Astrocyte (in vitro differentiated cells and primary cell): Measurements from ENCODE around the gene SRPK3. TPM values are rescaled to one million over a fixed set of nuclear protein-coding genes. Genes with fewer than 3 reads are reported as not detected.

ENCODE experiments used
- DNase-seq: peaks from one replicate; pipeline ENCODE4 v3.0.0-alpha.2; 2010; ENCODE audit warnings: low read depth
- FAIRE-seq: peaks from 2 replicates; lab custom pipeline; 2011; peaks lifted over from hg19 to GRCh38; lab: Jason Lieb, UNC
- H2AFZ ChIP-seq: 2 replicates; pipeline ENCODE4 v1.6.0; 2012; ENCODE audit warnings: low read depth, low read length, inconsistent platforms
- H3K27ac ChIP-seq: 2 replicates; pipeline ENCODE4 v1.5.1; 2011; ENCODE audit warnings: low read depth, low read length, inconsistent platforms
- H3K27me3 ChIP-seq: 2 replicates; pipeline ENCODE4 v1.6.0; 2011; ENCODE audit warnings: low read length, inconsistent platforms; ENCODE audit not compliant: insufficient read depth
- H3K36me3 ChIP-seq: 2 replicates; pipeline ENCODE4 v1.5.1; 2011; ENCODE audit warnings: low read length, inconsistent platforms; ENCODE audit not compliant: insufficient read depth
- H3K4me1 ChIP-seq: 2 replicates; pipeline ENCODE4 v1.5.1; 2011; ENCODE audit warnings: low read length, inconsistent platforms; ENCODE audit not compliant: insufficient read depth
- H3K4me2 ChIP-seq: 2 replicates; pipeline ENCODE4 v1.6.0; 2012; ENCODE audit warnings: low read length, inconsistent platforms
- H3K4me3 ChIP-seq: 2 replicates; pipeline ENCODE4 v1.5.1; 2011; ENCODE audit warnings: low read depth, mild to moderate bottlenecking, low read length, inconsistent platforms; ENCODE audit not compliant: insufficient read depth
- H3K79me2 ChIP-seq: 2 replicates; pipeline ENCODE4 v1.6.0; 2012; ENCODE audit warnings: mild to moderate bottlenecking, low read length, inconsistent platforms; ENCODE audit not compliant: insufficient read depth
- H3K9ac ChIP-seq: 2 replicates; pipeline ENCODE4 v1.6.0; 2012; ENCODE audit warnings: mild to moderate bottlenecking, low read length, inconsistent platforms
- H3K9me3 ChIP-seq: 2 replicates; pipeline ENCODE4 v1.5.1; 2012; ENCODE audit warnings: low read depth, mild to moderate bottlenecking, low read length, inconsistent platforms; ENCODE audit not compliant: insufficient read depth
- H4K20me1 ChIP-seq: 2 replicates; pipeline ENCODE4 v1.6.0; 2012; ENCODE audit warnings: low read length, inconsistent platforms; ENCODE audit not compliant: insufficient read depth
- H3K27ac Mint-ChIP-seq: one replicate; pipeline ENCODE4 v1.8.0; 2021; ENCODE audit warnings: mild to moderate bottlenecking, mixed read lengths; ENCODE audit not compliant: unreplicated experiment
- H3K27me3 Mint-ChIP-seq: one replicate; pipeline ENCODE4 v1.8.0; 2021; ENCODE audit warnings: low read depth, mixed read lengths; ENCODE audit not compliant: unreplicated experiment
- H3K36me3 Mint-ChIP-seq: one replicate; pipeline ENCODE4 v1.8.0; 2021; ENCODE audit warnings: low read depth, mixed read lengths; ENCODE audit not compliant: unreplicated experiment
- H3K4me1 Mint-ChIP-seq: one replicate; pipeline ENCODE4 v1.8.0; 2021; ENCODE audit warnings: low read depth, mixed read lengths; ENCODE audit not compliant: unreplicated experiment
- H3K4me3 Mint-ChIP-seq: one replicate; pipeline ENCODE4 v1.8.0; 2021; ENCODE audit warnings: mild to moderate bottlenecking, moderate library complexity, mixed read lengths; ENCODE audit not compliant: unreplicated experiment
- H3K9me3 Mint-ChIP-seq: one replicate; pipeline ENCODE4 v1.8.0; 2021; ENCODE audit warnings: mild to moderate bottlenecking, mixed read lengths; ENCODE audit not compliant: unreplicated experiment
- EZH2 ChIP-seq: IDR thresholded peaks from 2 replicates; pipeline ENCODE4 v1.6.1; 2012; ENCODE audit warnings: mild to moderate bottlenecking, low read length, inconsistent platforms; ENCODE audit not compliant: insufficient read depth
- total RNA-seq: library from RNA; stranded (reverse); gene quantifications from 2 replicates; pipeline ENCODE4 v1.2.1, GENCODE V29; 2021
- TF ChIP-seq, protein P1 (sequence below): IDR thresholded peaks from 2 replicates; pipeline ENCODE4 v1.5.1; 2011; ENCODE audit warnings: low read depth, mild to moderate bottlenecking, inconsistent platforms, low read length, moderate library complexity; ENCODE audit not compliant: insufficient read depth

The SRPK3 gene
- total RNA-seq, 1 donor from 2014 or later: not detected

DNA sequence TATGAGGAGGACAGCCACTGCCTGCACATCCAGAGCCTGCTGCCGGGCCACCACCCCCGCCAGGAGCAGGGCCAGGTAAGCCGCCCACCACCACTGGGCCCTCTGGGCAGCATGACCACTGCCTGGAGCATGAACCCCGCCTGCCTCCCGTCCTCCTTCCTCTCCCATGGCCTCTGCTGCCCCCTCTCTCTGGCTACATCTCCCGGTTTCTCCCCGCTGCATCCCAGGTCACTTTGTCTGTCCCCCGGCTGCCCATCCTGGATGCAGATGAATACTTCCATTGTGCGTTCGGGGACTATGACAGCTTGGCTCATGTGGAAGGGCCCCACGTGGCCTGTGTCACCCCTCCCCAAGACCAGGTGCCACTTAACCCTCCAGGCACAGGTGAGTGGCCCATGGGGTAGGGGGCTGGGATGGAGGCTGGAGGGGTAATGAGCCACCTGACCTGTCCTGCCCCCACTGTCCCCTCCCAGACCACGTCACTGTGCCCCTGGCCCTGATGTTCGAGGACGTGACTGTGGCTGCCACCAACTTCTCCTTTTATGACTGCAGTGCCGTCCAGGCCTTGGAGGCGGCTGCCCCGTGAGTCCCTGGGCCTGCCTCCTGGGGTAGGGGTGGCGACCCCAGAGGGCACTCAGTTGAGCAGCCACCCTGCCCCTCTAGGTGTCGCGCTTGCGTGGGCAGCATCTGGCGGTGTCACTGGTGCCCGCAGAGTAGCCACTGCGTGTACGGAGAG, 10.8 kb upstream of the SRPK3 start:
- Mint-ChIP-seq H3K36me3 (no peaks in the 10 kb centered on the region), H3K27me3 (no peaks in the 10 kb centered on the region), H3K4me1 (no peaks in the 10 kb centered on the region), H3K27ac (no peak overlapping the region), H3K9me3 (no peaks in the 10 kb centered on the region), H3K4me3 (no peak overlapping the region)
- DNase-seq (no peak), FAIRE-seq (no peak)
- no peaks in the 10 kb centered on the region for H3K79me2 ChIP-seq
- H3K4me1 ChIP-seq: peaks cover 18% of the 10 kb centered on the region
- H2AFZ ChIP-seq: no peak overlapping the region
- H4K20me1 ChIP-seq: no peaks in the 10 kb centered on the region
- H3K27ac ChIP-seq: no peak overlapping the region
- TF ChIP-seq, protein P1, sequence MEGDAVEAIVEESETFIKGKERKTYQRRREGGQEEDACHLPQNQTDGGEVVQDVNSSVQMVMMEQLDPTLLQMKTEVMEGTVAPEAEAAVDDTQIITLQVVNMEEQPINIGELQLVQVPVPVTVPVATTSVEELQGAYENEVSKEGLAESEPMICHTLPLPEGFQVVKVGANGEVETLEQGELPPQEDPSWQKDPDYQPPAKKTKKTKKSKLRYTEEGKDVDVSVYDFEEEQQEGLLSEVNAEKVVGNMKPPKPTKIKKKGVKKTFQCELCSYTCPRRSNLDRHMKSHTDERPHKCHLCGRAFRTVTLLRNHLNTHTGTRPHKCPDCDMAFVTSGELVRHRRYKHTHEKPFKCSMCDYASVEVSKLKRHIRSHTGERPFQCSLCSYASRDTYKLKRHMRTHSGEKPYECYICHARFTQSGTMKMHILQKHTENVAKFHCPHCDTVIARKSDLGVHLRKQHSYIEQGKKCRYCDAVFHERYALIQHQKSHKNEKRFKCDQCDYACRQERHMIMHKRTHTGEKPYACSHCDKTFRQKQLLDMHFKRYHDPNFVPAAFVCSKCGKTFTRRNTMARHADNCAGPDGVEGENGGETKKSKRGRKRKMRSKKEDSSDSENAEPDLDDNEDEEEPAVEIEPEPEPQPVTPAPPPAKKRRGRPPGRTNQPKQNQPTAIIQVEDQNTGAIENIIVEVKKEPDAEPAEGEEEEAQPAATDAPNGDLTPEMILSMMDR: no peak
- no peak for TF ChIP-seq EZH2
- H3K4me2 ChIP-seq: no peak overlapping the region
- no peaks in the 10 kb centered on the region for H3K27me3 ChIP-seq
- no peaks in the 10 kb centered on the region for H3K36me3 ChIP-seq
- H3K9ac ChIP-seq: no peak overlapping the region
- H3K4me3 ChIP-seq: no peak overlapping the region
- H3K9me3 ChIP-seq: no peaks in the 10 kb centered on the region

DNA sequence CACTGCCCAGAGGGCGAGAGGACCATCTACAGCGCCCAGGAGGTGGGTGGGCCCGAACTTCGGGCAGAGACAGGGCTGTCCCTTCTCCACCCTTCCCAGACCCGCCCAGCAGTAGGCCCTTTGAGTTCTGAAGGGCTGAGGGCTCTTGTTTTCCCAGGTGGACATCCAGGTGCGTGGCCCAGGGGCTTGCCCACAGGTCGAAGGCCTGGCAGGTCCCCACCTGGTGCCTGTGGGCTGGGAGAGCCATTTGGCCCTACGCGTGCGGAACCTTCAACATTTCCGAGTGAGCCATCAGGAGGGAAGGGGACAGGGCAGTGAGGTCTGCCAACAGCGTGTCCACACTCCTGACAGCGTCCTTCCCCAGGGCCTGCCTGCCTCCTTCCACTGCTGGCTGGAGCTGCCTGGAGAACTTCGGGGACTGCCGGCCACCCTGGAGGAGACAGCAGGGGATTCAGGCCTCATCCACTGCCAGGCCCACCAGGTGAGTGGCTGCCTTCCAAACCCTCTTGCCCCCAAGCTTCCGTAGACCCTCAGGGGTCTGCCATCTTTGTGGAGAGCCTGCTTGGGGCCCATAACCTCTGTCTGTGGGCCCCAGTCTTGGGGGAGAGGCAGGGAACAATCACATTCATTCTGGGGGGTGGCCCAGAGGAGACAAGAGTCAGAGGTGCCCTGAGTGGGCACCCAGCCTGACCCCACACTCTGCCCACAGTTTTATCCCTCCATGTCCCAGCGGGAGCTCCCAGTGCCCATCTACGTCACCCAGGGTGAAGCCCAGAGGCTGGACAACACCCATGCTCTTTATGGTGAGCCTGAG, 10.0 kb upstream of the SRPK3 start:
- H3K9me3 Mint-ChIP-seq: no peaks in the 10 kb centered on the region
- Histone ChIP-seq H3K4me3 (no peak overlapping the region), H3K4me2 (no peak overlapping the region), H3K27ac (no peak overlapping the region), H2AFZ (no peak overlapping the region), H3K4me1 (peaks cover 11% of the 10 kb centered on the region), H3K9me3 (no peaks in the 10 kb centered on the region), H3K27me3 (no peaks in the 10 kb centered on the region), H3K9ac (no peak overlapping the region), H4K20me1 (no peaks in the 10 kb centered on the region), H3K36me3 (no peaks in the 10 kb centered on the region), H3K79me2 (no peaks in the 10 kb centered on the region)
- H3K4me1 Mint-ChIP-seq: no peaks in the 10 kb centered on the region
- TF ChIP-seq, protein P1: no peak
- TF ChIP-seq EZH2: no peak
- no peaks in the 10 kb centered on the region for H3K36me3 Mint-ChIP-seq
- DNase-seq: no peak
- H3K4me3 Mint-ChIP-seq: no peak overlapping the region
- no peak for FAIRE-seq
- no peaks in the 10 kb centered on the region for H3K27me3 Mint-ChIP-seq
- no peak overlapping the region for H3K27ac Mint-ChIP-seq
